ENCODE measurements around the gene CSF2. TPM values are rescaled to one million over a fixed set of nuclear protein-coding genes. Genes with fewer than 3 reads are reported as not detected.

Gene CSF2
- total RNA-seq, 1 donor from 2014 or later, result not detected

- Histone ChIP-seq H3K27ac (ENCODE audit: low read depth, low read length) (no peak overlapping the region), H3K9ac (ENCODE audit: low read depth in 1 of 3, low read length in 3 of 3) (no peak overlapping the region), H3K4me1 (ENCODE audit: control insufficient read depth in 3 of 3, insufficient read depth in 3 of 3, low read length in 3 of 3) (no peaks in the 10 kb centered on the region), H3K9me3 (ENCODE audit: control insufficient read depth in 3 of 3, low read length in 3 of 3) (no peaks in the 10 kb centered on the region), H3K27me3 (ENCODE audit: control insufficient read depth in 3 of 3, insufficient read depth in 3 of 3, low read length in 3 of 3) (no peaks in the 10 kb centered on the region), H3K36me3 (ENCODE audit: control insufficient read depth in 3 of 3, insufficient read depth in 3 of 3, low read length in 3 of 3) (no peaks in the 10 kb centered on the region), H3K4me3 (ENCODE audit: low read length in 3 of 3) (no peak overlapping the region)
Observed at GRCh38 chr5:132075719-132076077, 2.1 kb downstream of the CSF2 start.

DNA sequence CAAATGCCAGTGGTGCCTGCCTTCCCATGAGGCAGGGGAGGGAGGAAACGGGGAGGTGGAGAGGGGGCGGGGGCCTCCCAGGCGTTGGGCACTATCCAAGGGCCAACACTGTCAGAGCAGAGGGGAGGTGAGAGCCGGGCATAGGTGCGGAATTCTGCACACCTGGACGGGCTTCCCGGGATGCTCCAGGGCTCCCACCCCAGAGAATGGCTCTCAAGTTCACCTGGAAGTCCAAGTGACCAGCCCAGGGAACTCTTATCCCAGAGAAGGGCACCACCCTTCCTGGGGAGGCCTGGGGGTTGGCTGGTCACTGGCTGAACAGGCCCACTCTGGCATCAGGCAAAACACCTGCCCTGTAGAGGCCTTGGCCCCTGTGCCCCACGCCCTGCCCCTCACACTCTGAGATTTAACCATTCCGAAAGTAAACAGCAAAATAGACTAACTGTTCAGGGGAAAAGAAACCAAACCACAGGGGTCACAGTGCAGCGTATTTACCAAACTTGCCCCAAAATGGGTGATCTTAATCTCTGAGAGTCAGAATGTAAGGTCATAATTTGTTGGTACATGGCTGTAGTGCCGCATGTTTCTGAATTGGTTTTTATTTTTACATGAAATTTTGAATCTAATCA is 2.7 kb downstream of the CSF2 start:
- Histone ChIP-seq H3K9me3 (ENCODE audit: control insufficient read depth in 3 of 3, low read length in 3 of 3) (no peaks in the 10 kb centered on the region), H3K27ac (ENCODE audit: low read depth, low read length) (no peak overlapping the region), H3K4me1 (ENCODE audit: control insufficient read depth in 3 of 3, insufficient read depth in 3 of 3, low read length in 3 of 3) (no peaks in the 10 kb centered on the region), H3K9ac (ENCODE audit: low read depth in 1 of 3, low read length in 3 of 3) (no peak overlapping the region), H3K36me3 (ENCODE audit: control insufficient read depth in 3 of 3, insufficient read depth in 3 of 3, low read length in 3 of 3) (no peaks in the 10 kb centered on the region), H3K4me3 (ENCODE audit: low read length in 3 of 3) (no peak overlapping the region), H3K27me3 (ENCODE audit: control insufficient read depth in 3 of 3, insufficient read depth in 3 of 3, low read length in 3 of 3) (no peaks in the 10 kb centered on the region)

DNA sequence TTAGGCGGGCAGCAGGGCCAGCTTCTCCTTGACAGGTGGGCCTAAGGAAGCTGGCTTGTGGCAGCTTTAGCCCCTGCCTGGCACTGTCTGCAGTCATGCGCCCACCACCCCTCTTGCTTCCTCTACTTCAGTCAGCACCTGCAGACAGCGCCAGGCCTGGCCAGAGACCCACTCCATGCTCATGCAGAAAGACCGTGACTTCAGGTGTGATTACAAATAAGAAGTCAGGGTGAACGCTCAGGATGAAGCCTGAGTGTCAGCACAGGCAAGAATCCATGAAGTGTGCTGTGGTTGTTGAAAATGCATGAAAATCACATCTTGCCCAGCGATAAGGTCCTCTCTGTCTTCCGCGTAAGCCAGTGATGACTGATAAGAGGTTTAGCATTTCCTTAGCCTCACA is 3.4 kb downstream of the CSF2 start:
- H3K9me3 ChIP-seq (ENCODE audit: control insufficient read depth in 3 of 3, low read length in 3 of 3), result no peaks in the 10 kb centered on the region
- no peak overlapping the region for H3K9ac ChIP-seq (ENCODE audit: low read depth in 1 of 3, low read length in 3 of 3)
- no peaks in the 10 kb centered on the region for H3K27me3 ChIP-seq (ENCODE audit: control insufficient read depth in 3 of 3, insufficient read depth in 3 of 3, low read length in 3 of 3)
- H3K4me3 ChIP-seq (ENCODE audit: low read length in 3 of 3), result no peak overlapping the region
- H3K4me1 ChIP-seq (ENCODE audit: control insufficient read depth in 3 of 3, insufficient read depth in 3 of 3, low read length in 3 of 3), result no peaks in the 10 kb centered on the region
- no peak overlapping the region for H3K27ac ChIP-seq (ENCODE audit: low read depth, low read length)
- no peaks in the 10 kb centered on the region for H3K36me3 ChIP-seq (ENCODE audit: control insufficient read depth in 3 of 3, insufficient read depth in 3 of 3, low read length in 3 of 3)

DNA sequence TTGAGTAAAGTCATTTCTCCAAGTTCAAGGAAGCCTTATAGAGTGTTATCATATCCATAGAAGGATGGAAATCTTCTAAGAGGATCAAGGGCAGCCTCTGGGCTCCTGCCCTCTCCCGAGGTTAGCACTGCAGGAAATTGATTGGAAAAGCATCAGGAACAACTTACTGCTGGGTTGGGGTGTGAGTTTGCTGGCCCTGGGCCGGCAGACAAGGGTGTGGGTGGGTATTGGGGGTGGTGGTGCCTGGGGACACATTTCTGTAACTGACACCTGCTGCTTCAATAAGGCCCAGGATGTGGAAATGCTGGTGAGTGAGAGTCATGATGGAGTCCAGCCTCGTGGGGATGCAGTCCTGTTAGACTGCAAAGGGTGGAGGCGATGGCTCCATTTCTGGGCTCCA is 5.5 kb downstream of the CSF2 start:
- H3K9me3 ChIP-seq (ENCODE audit: control insufficient read depth in 3 of 3, low read length in 3 of 3), result no peaks in the 10 kb centered on the region
- no peak overlapping the region for H3K9ac ChIP-seq (ENCODE audit: low read depth in 1 of 3, low read length in 3 of 3)
- H3K36me3 ChIP-seq (ENCODE audit: control insufficient read depth in 3 of 3, insufficient read depth in 3 of 3, low read length in 3 of 3), result no peaks in the 10 kb centered on the region
- H3K4me1 ChIP-seq (ENCODE audit: control insufficient read depth in 3 of 3, insufficient read depth in 3 of 3, low read length in 3 of 3), result no peaks in the 10 kb centered on the region
- no peak overlapping the region for H3K27ac ChIP-seq (ENCODE audit: low read depth, low read length)
- H3K4me3 ChIP-seq (ENCODE audit: low read length in 3 of 3), result no peak overlapping the region
- no peaks in the 10 kb centered on the region for H3K27me3 ChIP-seq (ENCODE audit: control insufficient read depth in 3 of 3, insufficient read depth in 3 of 3, low read length in 3 of 3)

DNA sequence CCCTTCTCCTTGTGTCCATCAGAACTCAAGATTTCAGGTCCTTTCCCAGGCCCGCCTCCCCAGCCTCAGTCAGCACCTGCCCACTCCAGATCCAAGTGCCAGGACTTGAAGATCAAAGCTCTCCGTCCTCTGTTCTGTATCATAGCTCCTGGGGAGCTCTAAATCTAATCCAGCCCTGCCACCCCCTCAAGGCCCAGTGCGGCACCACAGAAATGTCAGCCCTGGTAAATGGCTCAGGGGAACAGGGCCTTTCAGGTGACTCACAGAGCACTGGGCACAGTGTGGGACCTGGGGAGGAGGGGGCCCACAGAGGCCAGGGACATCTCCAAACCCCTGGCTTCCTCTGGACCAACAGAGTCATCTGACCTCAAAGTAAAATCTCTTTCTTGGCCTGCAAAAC is 6.0 kb downstream of the CSF2 start:
- Histone ChIP-seq H3K4me1 (ENCODE audit: control insufficient read depth in 3 of 3, insufficient read depth in 3 of 3, low read length in 3 of 3) (no peaks in the 10 kb centered on the region), H3K9me3 (ENCODE audit: control insufficient read depth in 3 of 3, low read length in 3 of 3) (no peaks in the 10 kb centered on the region), H3K4me3 (ENCODE audit: low read length in 3 of 3) (no peak overlapping the region), H3K36me3 (ENCODE audit: control insufficient read depth in 3 of 3, insufficient read depth in 3 of 3, low read length in 3 of 3) (no peaks in the 10 kb centered on the region), H3K9ac (ENCODE audit: low read depth in 1 of 3, low read length in 3 of 3) (no peak overlapping the region), H3K27ac (ENCODE audit: low read depth, low read length) (no peak overlapping the region), H3K27me3 (ENCODE audit: control insufficient read depth in 3 of 3, insufficient read depth in 3 of 3, low read length in 3 of 3) (no peaks in the 10 kb centered on the region)

DNA sequence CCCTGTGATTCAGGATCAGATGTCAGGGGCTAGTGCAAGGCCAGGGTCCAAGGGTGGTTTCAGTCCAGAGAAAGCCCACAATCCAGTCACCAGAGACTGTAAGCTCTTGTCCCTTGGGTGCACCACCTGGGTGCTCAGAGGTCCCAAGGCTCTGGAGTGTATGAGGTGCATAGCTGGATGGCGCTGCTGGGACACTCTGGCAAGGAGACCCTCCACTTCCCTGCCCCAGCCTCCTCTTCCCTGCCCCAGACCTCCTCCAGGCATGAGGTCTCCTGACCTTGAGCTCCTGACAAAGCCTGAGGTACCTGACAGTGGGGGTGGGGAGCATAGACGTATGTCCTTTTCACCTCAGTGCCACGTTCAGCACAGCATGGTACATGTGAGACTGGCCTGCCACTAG is 7.0 kb downstream of the CSF2 start:
- H3K36me3 ChIP-seq (ENCODE audit: control insufficient read depth in 3 of 3, insufficient read depth in 3 of 3, low read length in 3 of 3), result no peaks in the 10 kb centered on the region
- no peak overlapping the region for H3K9ac ChIP-seq (ENCODE audit: low read depth in 1 of 3, low read length in 3 of 3)
- no peaks in the 10 kb centered on the region for H3K9me3 ChIP-seq (ENCODE audit: control insufficient read depth in 3 of 3, low read length in 3 of 3)
- no peaks in the 10 kb centered on the region for H3K27me3 ChIP-seq (ENCODE audit: control insufficient read depth in 3 of 3, insufficient read depth in 3 of 3, low read length in 3 of 3)
- H3K4me1 ChIP-seq (ENCODE audit: control insufficient read depth in 3 of 3, insufficient read depth in 3 of 3, low read length in 3 of 3), result peaks cover 0 to 2% (median 0%) of the 10 kb centered on the region in 3 donors
- no peak overlapping the region for H3K4me3 ChIP-seq (ENCODE audit: low read length in 3 of 3)
- H3K27ac ChIP-seq (ENCODE audit: low read depth, low read length), result no peak overlapping the region

GRCh38 chr5:132081458-132081857 is 7.9 kb downstream of the CSF2 start:
- Histone ChIP-seq H3K27ac (ENCODE audit: low read depth, low read length) (no peak overlapping the region), H3K9ac (ENCODE audit: low read depth in 1 of 3, low read length in 3 of 3) (no peak overlapping the region), H3K36me3 (ENCODE audit: control insufficient read depth in 3 of 3, insufficient read depth in 3 of 3, low read length in 3 of 3) (no peaks in the 10 kb centered on the region), H3K9me3 (ENCODE audit: control insufficient read depth in 3 of 3, low read length in 3 of 3) (no peaks in the 10 kb centered on the region), H3K27me3 (ENCODE audit: control insufficient read depth in 3 of 3, insufficient read depth in 3 of 3, low read length in 3 of 3) (no peaks in the 10 kb centered on the region), H3K4me3 (ENCODE audit: low read length in 3 of 3) (no peak overlapping the region), H3K4me1 (ENCODE audit: control insufficient read depth in 3 of 3, insufficient read depth in 3 of 3, low read length in 3 of 3) (peaks cover 6% of the 10 kb centered on the region in 3 donors)

DNA sequence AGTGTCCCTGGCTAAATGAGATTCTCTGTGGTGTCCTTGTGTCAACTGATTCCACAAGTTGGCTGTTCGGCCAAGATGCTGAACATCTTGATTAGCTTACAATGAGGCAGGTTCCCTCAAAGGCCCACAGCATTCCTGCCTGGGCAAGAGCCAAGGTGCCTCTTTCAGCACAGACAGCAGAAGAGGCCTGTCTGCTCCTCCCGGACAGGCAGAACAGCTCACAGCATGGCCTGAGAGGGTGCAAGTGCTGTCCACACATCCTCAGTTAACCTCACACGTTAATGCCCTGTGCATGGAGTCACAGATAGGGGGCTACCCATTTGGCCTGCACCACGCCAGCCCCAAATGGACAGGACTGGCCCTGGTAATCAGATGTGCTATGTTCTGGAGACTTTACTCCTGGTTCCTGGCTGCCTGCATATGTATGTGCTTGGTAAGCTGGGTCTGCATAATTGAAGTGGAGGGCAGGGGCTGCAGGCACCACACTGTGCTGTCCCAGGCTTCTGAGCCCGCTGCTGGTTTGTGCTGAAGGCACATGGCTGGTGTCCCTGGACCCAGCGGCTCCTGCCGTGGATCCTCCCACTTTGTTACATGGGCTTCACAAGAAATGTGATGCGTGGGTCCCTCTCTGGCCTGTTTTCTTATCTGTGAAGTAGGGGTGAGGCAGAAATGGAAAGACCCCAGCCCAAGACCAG is 8.9 kb downstream of the CSF2 start:
- H3K9me3 ChIP-seq (ENCODE audit: control insufficient read depth in 3 of 3, low read length in 3 of 3), result no peaks in the 10 kb centered on the region
- no peaks in the 10 kb centered on the region for H3K27me3 ChIP-seq (ENCODE audit: control insufficient read depth in 3 of 3, insufficient read depth in 3 of 3, low read length in 3 of 3)
- no peaks in the 10 kb centered on the region for H3K36me3 ChIP-seq (ENCODE audit: control insufficient read depth in 3 of 3, insufficient read depth in 3 of 3, low read length in 3 of 3)
- no peak overlapping the region for H3K4me3 ChIP-seq (ENCODE audit: low read length in 3 of 3)
- H3K9ac ChIP-seq (ENCODE audit: low read depth in 1 of 3, low read length in 3 of 3), result no peak overlapping the region
- no peak overlapping the region for H3K27ac ChIP-seq (ENCODE audit: low read depth, low read length)
- H3K4me1 ChIP-seq (ENCODE audit: control insufficient read depth in 3 of 3, insufficient read depth in 3 of 3, low read length in 3 of 3), result peaks cover 14 to 15% (median 14%) of the 10 kb centered on the region in 3 donors

DNA sequence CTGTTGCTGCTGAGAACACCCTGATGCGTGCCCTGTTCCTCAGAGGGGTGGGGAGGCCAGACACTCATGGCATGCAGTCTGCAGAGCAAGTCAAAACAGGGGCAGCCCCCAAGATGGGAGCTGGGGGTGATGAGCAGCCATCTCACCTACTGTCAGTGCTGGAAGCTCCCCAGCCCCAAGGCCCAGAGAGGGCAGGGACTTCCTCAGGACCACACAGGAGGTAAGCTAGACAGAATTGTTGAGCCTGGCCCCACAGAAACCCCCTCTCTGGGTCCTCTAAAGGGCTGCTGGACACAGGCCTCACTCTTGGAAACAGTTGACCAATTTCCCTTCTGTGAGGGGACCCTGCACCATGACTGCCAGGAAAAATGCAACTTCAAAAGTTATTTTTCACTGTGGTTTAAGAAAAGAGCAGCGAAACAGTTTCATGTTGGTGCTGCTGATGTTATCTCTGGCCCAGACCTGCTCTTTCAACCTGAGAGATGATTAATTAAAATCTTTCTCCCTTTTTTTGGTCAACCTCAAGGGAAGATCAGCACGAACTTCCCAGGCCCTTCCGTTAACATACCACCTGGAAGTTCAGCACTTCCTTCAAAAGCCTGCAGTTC is 9.6 kb downstream of the CSF2 start:
- Histone ChIP-seq H3K27me3 (ENCODE audit: control insufficient read depth in 3 of 3, insufficient read depth in 3 of 3, low read length in 3 of 3) (no peaks in the 10 kb centered on the region), H3K9me3 (ENCODE audit: control insufficient read depth in 3 of 3, low read length in 3 of 3) (no peaks in the 10 kb centered on the region), H3K36me3 (ENCODE audit: control insufficient read depth in 3 of 3, insufficient read depth in 3 of 3, low read length in 3 of 3) (no peaks in the 10 kb centered on the region), H3K27ac (ENCODE audit: low read depth, low read length) (no peak overlapping the region), H3K4me3 (ENCODE audit: low read length in 3 of 3) (no peak overlapping the region), H3K9ac (ENCODE audit: low read depth in 1 of 3, low read length in 3 of 3) (no peak overlapping the region), H3K4me1 (ENCODE audit: control insufficient read depth in 3 of 3, insufficient read depth in 3 of 3, low read length in 3 of 3) (peaks cover 15 to 16% (median 16%) of the 10 kb centered on the region in 3 donors)

GRCh38 chr5:132085686-132086085 is 12.1 kb downstream of the CSF2 start:
- no peak overlapping the region for H3K9ac ChIP-seq (ENCODE audit: low read depth in 1 of 3, low read length in 3 of 3)
- peak overlapping the region; percentile 19 for H3K27ac ChIP-seq (ENCODE audit: low read depth, low read length)
- peaks cover 15 to 16% (median 16%) of the 10 kb centered on the region in 3 donors for H3K4me1 ChIP-seq (ENCODE audit: control insufficient read depth in 3 of 3, insufficient read depth in 3 of 3, low read length in 3 of 3)
- H3K36me3 ChIP-seq (ENCODE audit: control insufficient read depth in 3 of 3, insufficient read depth in 3 of 3, low read length in 3 of 3), result no peaks in the 10 kb centered on the region
- no peak overlapping the region for H3K4me3 ChIP-seq (ENCODE audit: low read length in 3 of 3)
- no peaks in the 10 kb centered on the region for H3K27me3 ChIP-seq (ENCODE audit: control insufficient read depth in 3 of 3, insufficient read depth in 3 of 3, low read length in 3 of 3)
- no peaks in the 10 kb centered on the region for H3K9me3 ChIP-seq (ENCODE audit: control insufficient read depth in 3 of 3, low read length in 3 of 3)

All from skeletal muscle tissue (tissue), 4 donors.